GM20431 (cell line): Measurements from ENCODE around the gene OFD1.

ENCODE experiments used
- in situ Hi-C: fragments of 300-500 bp; cut with MseI, MboI; formaldehyde crosslinking; loops from one replicate; pipeline ENCODE4 v1.15.0; 2020; ENCODE audit warnings: low sequenced_read_pairs; ENCODE audit not compliant: unreplicated experiment

OFD1 gene

GRCh38 chrX:13790206-13791131, 55.9 kb downstream of the OFD1 start:
- in situ Hi-C loops = no loop called here

- in situ Hi-C loops = no loop called here
Measured at GRCh38 chrX:13791145-13791544, 56.6 kb downstream of the OFD1 start.

- in situ Hi-C loops = no loop called here
Measured at GRCh38 chrX:13791559-13791958, 57.0 kb downstream of the OFD1 start.

GRCh38 chrX:13793897-13794296, 59.3 kb downstream of the OFD1 start:
- in situ Hi-C loops = no loop called here

- in situ Hi-C loops = no loop called here
Measured at GRCh38 chrX:13794417-13794816, 59.9 kb downstream of the OFD1 start.

DNA sequence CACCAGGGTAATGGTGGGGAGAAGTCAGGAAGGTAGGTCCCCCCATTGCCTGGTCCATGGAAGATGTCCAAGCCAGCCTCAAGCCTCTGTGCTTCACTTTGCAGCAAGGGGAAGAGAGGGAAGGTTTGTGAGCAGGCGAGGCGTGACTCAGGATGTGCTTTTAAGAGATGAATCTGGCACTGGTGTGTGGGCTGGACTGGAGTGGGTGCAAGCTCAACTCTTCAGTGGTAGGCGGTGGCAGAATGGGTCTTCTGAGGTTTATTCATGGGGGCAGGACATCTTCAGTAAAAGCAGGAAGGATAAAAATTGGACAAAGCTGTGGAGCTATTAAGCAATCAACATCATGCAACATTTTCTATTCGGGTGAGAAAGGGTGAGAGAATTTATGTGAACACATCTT, 63.0 kb downstream of the OFD1 start:
- in situ Hi-C loops = no loop called here

- in situ Hi-C loops = no loop called here
Measured at GRCh38 chrX:13798184-13798583, 63.6 kb downstream of the OFD1 start.

DNA sequence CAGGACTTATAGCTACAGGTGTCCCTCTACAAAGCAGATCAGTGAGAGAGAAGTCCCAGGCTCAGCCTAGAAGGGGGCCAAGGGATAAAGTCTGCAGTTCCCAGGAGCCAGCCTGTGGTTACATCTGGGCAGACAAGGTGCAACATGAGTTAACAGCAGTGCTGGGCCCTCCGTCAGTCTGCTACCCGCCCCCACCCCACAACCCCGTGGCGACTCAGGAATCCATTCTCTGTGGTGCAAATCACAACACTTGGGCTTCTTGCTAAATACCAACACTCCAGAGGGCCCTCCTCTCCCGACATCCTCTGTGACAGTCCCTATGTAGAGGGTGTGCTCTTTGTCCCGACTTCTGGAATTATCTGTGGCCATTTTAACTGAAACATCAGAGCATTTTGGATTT, 68.6 kb downstream of the OFD1 start:
- in situ Hi-C loops = no loop called here

- in situ Hi-C loops = no loop called here
Measured at GRCh38 chrX:13805241-13805640, 70.7 kb downstream of the OFD1 start.

GRCh38 chrX:13808293-13808692, 73.7 kb downstream of the OFD1 start:
- in situ Hi-C loops = no loop called here

- in situ Hi-C loops = no loop called here
Measured at GRCh38 chrX:13808865-13809264, 74.3 kb downstream of the OFD1 start.

GRCh38 chrX:13815664-13816063, 81.1 kb downstream of the OFD1 start:
- in situ Hi-C loops = no loop called here

GRCh38 chrX:13816176-13816575, 81.6 kb downstream of the OFD1 start:
- in situ Hi-C loops = no loop called here

- in situ Hi-C loops = no loop called here
Measured at GRCh38 chrX:13816643-13817627, 82.4 kb downstream of the OFD1 start, which contains the start of gene GPM6B. Gene GPM6B (minus strand): TSS chrX:13817093. CDS start chrX:13816904, 189 bp downstream.
